WTC11 (cell line): ENCODE data around the gene MAN1A2. TPM values are rescaled to one million over a fixed set of nuclear protein-coding genes. Genes with fewer than 3 reads are reported as not detected.

ENCODE experiments used
- ATAC-seq: fragments of 200-7000 bp; cut with Tn5 transposase; 2 replicates; pipeline ENCODE4 v1.10.0; 2021; ENCODE audit warnings: mild to moderate bottlenecking, moderate library complexity
- CTCF ChIA-PET: fragments of 300-600 bp; sonication (Branson Sonifier 250); formaldehyde crosslinking; loops from one replicate; lab custom pipeline; 2021; ENCODE audit warnings: antibody characterized with exemption; lab: Charles Lee
- POLR2A ChIA-PET: fragments of 350-600 bp; sonication (Branson Sonifier 250); formaldehyde crosslinking; loops from one replicate; lab custom pipeline; 2021; ENCODE audit warnings: antibody characterized with exemption; lab: Charles Lee
- DNase-seq: peaks from one replicate; pipeline ENCODE4 v3.0.0; 2021; ENCODE audit warnings: low spot score
- H3K27ac Mint-ChIP-seq: 2 replicates; pipeline ENCODE4 v1.8.0; 2021; ENCODE audit warnings: mixed read lengths
- H3K27me3 Mint-ChIP-seq: 2 replicates; pipeline ENCODE4 v1.8.0; 2021; ENCODE audit warnings: low read depth, mild to moderate bottlenecking, moderate library complexity, mixed read lengths
- H3K36me3 Mint-ChIP-seq: 2 replicates; pipeline ENCODE4 v1.8.0; 2021; ENCODE audit warnings: mixed read lengths
- H3K4me1 Mint-ChIP-seq: 2 replicates; pipeline ENCODE4 v1.8.0; 2022; ENCODE audit warnings: mixed read lengths
- H3K4me3 Mint-ChIP-seq: 2 replicates; pipeline ENCODE4 v1.8.0; 2021; ENCODE audit warnings: mild to moderate bottlenecking, moderate library complexity, mixed read lengths
- H3K9me3 Mint-ChIP-seq: 2 replicates; pipeline ENCODE4 v1.8.0; 2021; ENCODE audit warnings: mixed read lengths
- CBFB ChIP-seq: sonication (generic); formaldehyde crosslinking; IDR thresholded peaks from 2 replicates; pipeline ENCODE4 v1.8.1; 2022; ENCODE audit warnings: mild to moderate bottlenecking, low read depth, missing genetic modification reagents
- CDX4 ChIP-seq: fragments of 250-450 bp; sonication (Bioruptor Pico); IDR thresholded peaks from 2 replicates; pipeline ENCODE4 v1.9.0; 2021; ENCODE audit warnings: moderate library complexity, mild to moderate bottlenecking, inconsistent platforms, borderline replicate concordance
- CREM ChIP-seq: sonication (generic); formaldehyde crosslinking; IDR thresholded peaks from 2 replicates; pipeline ENCODE4 v1.8.1; 2022; ENCODE audit warnings: mild to moderate bottlenecking, missing genetic modification reagents, moderate library complexity
- E2F4 ChIP-seq: sonication (generic); formaldehyde crosslinking; IDR thresholded peaks from 2 replicates; pipeline ENCODE4 v1.8.1; 2022; ENCODE audit warnings: low read depth, mild to moderate bottlenecking, moderate library complexity, missing genetic modification reagents, borderline replicate concordance
- E2F5 ChIP-seq: sonication (generic); formaldehyde crosslinking; IDR thresholded peaks from 2 replicates; pipeline ENCODE4 v1.8.1; 2022; ENCODE audit warnings: mild to moderate bottlenecking, moderate library complexity, missing genetic modification reagents
- ELF4 ChIP-seq: sonication (generic); formaldehyde crosslinking; IDR thresholded peaks from 2 replicates; pipeline ENCODE4 v1.8.1; 2022; ENCODE audit warnings: low read depth, mild to moderate bottlenecking, moderate library complexity, missing genetic modification reagents
- ETV6 ChIP-seq: sonication (generic); formaldehyde crosslinking; IDR thresholded peaks from 2 replicates; pipeline ENCODE4 v1.8.1; 2022; ENCODE audit warnings: mild to moderate bottlenecking, missing genetic modification reagents
- IRF1 ChIP-seq: sonication (generic); formaldehyde crosslinking; IDR thresholded peaks from 2 replicates; pipeline ENCODE4 v1.8.0; 2023; ENCODE audit warnings: missing genetic modification reagents
- JUN ChIP-seq: sonication (generic); formaldehyde crosslinking; IDR thresholded peaks from 2 replicates; pipeline ENCODE4 v1.8.0; 2023; ENCODE audit warnings: mild to moderate bottlenecking, missing genetic modification reagents
- MAX ChIP-seq: sonication (generic); formaldehyde crosslinking; IDR thresholded peaks from 2 replicates; pipeline ENCODE4 v1.8.0; 2022; ENCODE audit warnings: mild to moderate bottlenecking, missing genetic modification reagents
- NFATC4 ChIP-seq: fragments of 250-450 bp; sonication (Bioruptor Pico); IDR thresholded peaks from 2 replicates; pipeline ENCODE4 v1.9.0; 2021; ENCODE audit warnings: mild to moderate bottlenecking
- OVOL2 ChIP-seq: fragments of 250-450 bp; sonication (Bioruptor Pico); IDR thresholded peaks from 2 replicates; pipeline ENCODE4 v1.9.0; 2021; ENCODE audit warnings: mild to moderate bottlenecking, borderline replicate concordance
- PRDM15 ChIP-seq: sonication (generic); formaldehyde crosslinking; IDR thresholded peaks from 2 replicates; pipeline ENCODE4 v1.8.0; 2022; ENCODE audit warnings: missing genetic modification reagents
- SP1 ChIP-seq: sonication (generic); formaldehyde crosslinking; conservative IDR thresholded peaks from 2 replicates; pipeline ENCODE4 v1.8.1; 2022; ENCODE audit warnings: missing genetic modification reagents
- ZBTB43 ChIP-seq: sonication (generic); formaldehyde crosslinking; IDR thresholded peaks from 2 replicates; pipeline ENCODE4 v1.8.1; 2023; ENCODE audit warnings: mild to moderate bottlenecking, missing genetic modification reagents
- total RNA-seq: library from RNA; stranded (reverse); gene quantifications from 3 replicates; pipeline ENCODE4 v1.2.3, GENCODE V29; 2021

MAN1A2 gene
- total RNA-seq, 1 experiment from 2014 or later: 16.0 TPM

- no peak for ATAC-seq
- CTCF ChIA-PET: no interaction called here
- DNase-seq: no peak
- POLR2A ChIA-PET: no interaction called here
- H3K27me3 Mint-ChIP-seq: no peaks in the 10 kb centered on the region
- peaks cover 10% of the 10 kb centered on the region; the same call in 1 of the 2 replicates for H3K9me3 Mint-ChIP-seq
- TF ChIP-seq PRDM15 (CRISPR knock-in tag) (no peak), ZBTB43 (CRISPR knock-in tag) (no peak), OVOL2 (no peak), JUN (no peak), E2F4 (CRISPR knock-in tag) (no peak)
- no peaks in the 10 kb centered on the region for H3K36me3 Mint-ChIP-seq
- peaks cover 22% of the 10 kb centered on the region for H3K4me1 Mint-ChIP-seq
- H3K27ac Mint-ChIP-seq: no peak overlapping the region
- H3K4me3 Mint-ChIP-seq: no peak overlapping the region
Measured at GRCh38 chr1:117396074-117396473, 28.8 kb downstream of the MAN1A2 start.

GRCh38 chr1:117396636-117397035, 29.4 kb downstream of the MAN1A2 start:
- ChIA-PET CTCF (no interaction called here), POLR2A (no interaction called here)
- H3K27ac Mint-ChIP-seq: no peak overlapping the region
- H3K4me1 Mint-ChIP-seq: peaks cover 20% of the 10 kb centered on the region
- no peak for TF ChIP-seq MAX (CRISPR knock-in tag)
- no peak for TF ChIP-seq SP1 (CRISPR knock-in tag)
- no peak for TF ChIP-seq IRF1 (CRISPR knock-in tag)
- no peak for TF ChIP-seq NFATC4 (CRISPR knock-in tag)
- TF ChIP-seq CBFB: no peak
- no peak for TF ChIP-seq E2F5 (CRISPR knock-in tag)
- TF ChIP-seq ELF4 (CRISPR knock-in tag): no peak
- no peak for TF ChIP-seq CDX4
- no peak for TF ChIP-seq ETV6 (CRISPR knock-in tag)
- no peak for TF ChIP-seq CREM (CRISPR knock-in tag)
- TF ChIP-seq, all 79 proteins: peak for 0
- Mint-ChIP-seq H3K27me3 (no peaks in the 10 kb centered on the region), H3K9me3 (peaks cover 16% of the 10 kb centered on the region), H3K4me3 (no peak overlapping the region), H3K36me3 (no peaks in the 10 kb centered on the region)
- no peak for ATAC-seq
- no peak for DNase-seq
